ENCODE measurements around the gene PSMB7. TPM values are rescaled to one million over a fixed set of nuclear protein-coding genes. Genes with fewer than 3 reads are reported as not detected.
A peak's percentile ranks its signal among the peaks of the same experiment; 100 is the strongest.

PSMB7 gene
- total RNA-seq (100 to 1,000 TPM in 1 of 2 donors, 10 to 100 TPM in 1; 86.1 to 113 TPM), polyA plus RNA-seq (100 to 1,000 TPM; 185 to 194 TPM)
- long read RNA-seq, donor 1, transcript PSMB7-201 (8 exons, 980 nt) = major isoform, 79 of 132 reads
- long read RNA-seq, donor 1, partial matches to known transcripts = 47 of 132 reads
- long read RNA-seq, donor 1, other reads (novel, unspliced or antisense) = 6 of 132 reads
- long read RNA-seq, donor 2, transcript PSMB7-201 (8 exons, 980 nt) = major isoform, 38 of 83 reads
- long read RNA-seq, donor 2, partial matches to known transcripts = 45 of 83 reads
- long read RNA-seq, donor 2, other reads (novel, unspliced or antisense) = 0 of 83 reads
- long read RNA-seq, donor 3, transcript PSMB7-201 (8 exons, 980 nt) = major isoform, 47 of 87 reads
- long read RNA-seq, donor 3, partial matches to known transcripts = 31 of 87 reads
- long read RNA-seq, donor 3, other reads (novel, unspliced or antisense) = 9 of 87 reads
- long read RNA-seq, donor 4, transcript PSMB7-201 (8 exons, 980 nt) = major isoform, 41 of 91 reads
- long read RNA-seq, donor 4, partial matches to known transcripts = 50 of 91 reads
- long read RNA-seq, donor 4, other reads (novel, unspliced or antisense) = 0 of 91 reads
- long read RNA-seq, donor 5, transcript PSMB7-201 (8 exons, 980 nt) = major isoform, 88 of 178 reads
- long read RNA-seq, donor 5, partial matches to known transcripts = 80 of 178 reads
- long read RNA-seq, donor 5, other reads (novel, unspliced or antisense) = 10 of 178 reads

DNA sequence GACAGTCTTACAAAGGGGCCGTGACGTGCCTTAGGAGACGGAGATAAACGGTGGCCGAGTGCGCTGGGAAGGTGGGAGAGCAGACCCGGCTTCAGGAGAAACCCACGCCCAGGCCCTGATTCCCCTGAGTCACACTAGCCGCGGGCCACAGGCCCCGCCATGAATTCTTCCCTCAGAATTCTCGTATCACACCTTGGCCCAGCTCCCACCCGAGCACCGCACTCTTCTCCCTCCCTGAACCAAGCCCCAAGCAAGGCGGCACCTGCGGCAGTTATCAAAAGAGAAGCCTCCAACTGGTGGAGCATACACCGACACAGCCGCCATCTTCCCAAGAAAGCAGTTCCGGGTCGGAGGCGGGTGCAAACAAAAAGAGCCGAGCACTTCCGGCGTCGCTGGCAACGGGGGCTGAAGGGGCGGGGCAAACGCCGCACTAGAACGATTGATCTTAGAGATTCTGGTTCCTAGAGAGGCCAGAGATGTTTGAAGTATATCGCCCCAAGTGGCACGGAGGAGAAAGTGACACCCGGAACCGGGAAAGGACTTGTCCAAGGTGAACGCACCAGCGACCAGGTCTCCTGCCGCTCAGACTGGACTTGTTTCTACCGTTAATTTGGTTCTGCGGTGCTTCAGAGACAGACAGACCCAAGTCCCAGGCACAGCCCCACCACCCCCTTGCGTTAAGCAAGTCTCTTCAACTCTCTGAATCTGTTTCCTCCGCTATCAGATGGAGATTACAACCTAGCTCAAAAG, at the start of gene PSMB7:
PSMB7 (minus strand) TSS at position 341 of the 750 bp plus-strand sequence; CDS start at position 324, 17 bp downstream.
- WGBS, 2 donors = 6% methylated on average over 41 of the region's 41 CpGs
- H3K36me3 ChIP-seq (ENCODE audit: control insufficient read depth in 4 of 4, insufficient read depth in 4 of 4, low read length in 4 of 4) = peaks cover 14 to 35% (median 18%) of the 10 kb centered on the region in 4 donors
- H3K9me3 ChIP-seq (ENCODE audit: control insufficient read depth in 4 of 4, insufficient read depth in 3 of 4, low read length in 3 of 4) = no peaks in the 10 kb centered on the region
- peak within 1 kb of the TSS; percentile 79 to 92 for H3K9ac ChIP-seq (ENCODE audit: insufficient read depth in 1 of 2, low read length in 2 of 2)
- TF ChIP-seq, protein P1, sequence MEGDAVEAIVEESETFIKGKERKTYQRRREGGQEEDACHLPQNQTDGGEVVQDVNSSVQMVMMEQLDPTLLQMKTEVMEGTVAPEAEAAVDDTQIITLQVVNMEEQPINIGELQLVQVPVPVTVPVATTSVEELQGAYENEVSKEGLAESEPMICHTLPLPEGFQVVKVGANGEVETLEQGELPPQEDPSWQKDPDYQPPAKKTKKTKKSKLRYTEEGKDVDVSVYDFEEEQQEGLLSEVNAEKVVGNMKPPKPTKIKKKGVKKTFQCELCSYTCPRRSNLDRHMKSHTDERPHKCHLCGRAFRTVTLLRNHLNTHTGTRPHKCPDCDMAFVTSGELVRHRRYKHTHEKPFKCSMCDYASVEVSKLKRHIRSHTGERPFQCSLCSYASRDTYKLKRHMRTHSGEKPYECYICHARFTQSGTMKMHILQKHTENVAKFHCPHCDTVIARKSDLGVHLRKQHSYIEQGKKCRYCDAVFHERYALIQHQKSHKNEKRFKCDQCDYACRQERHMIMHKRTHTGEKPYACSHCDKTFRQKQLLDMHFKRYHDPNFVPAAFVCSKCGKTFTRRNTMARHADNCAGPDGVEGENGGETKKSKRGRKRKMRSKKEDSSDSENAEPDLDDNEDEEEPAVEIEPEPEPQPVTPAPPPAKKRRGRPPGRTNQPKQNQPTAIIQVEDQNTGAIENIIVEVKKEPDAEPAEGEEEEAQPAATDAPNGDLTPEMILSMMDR (IDR thresholded peaks at IDR 0.05; ENCODE audit: control extremely low read depth, extremely low read depth) = peak; percentile 58
- H3K27ac ChIP-seq (ENCODE audit: low read depth in 1 of 2, low read length in 1 of 2) = peak within 1 kb of the TSS; percentile 34 to 65
- ATAC-seq (ENCODE audit: insufficient read depth, low FRiP score) = peak; percentile 96
- peaks cover 0 to 11% (median 2%) of the 10 kb centered on the region in 5 donors for H3K4me1 ChIP-seq (ENCODE audit: control insufficient read depth in 5 of 5, insufficient read depth in 5 of 5, low read length in 5 of 5)
- no peaks in the 10 kb centered on the region for H3K27me3 ChIP-seq (ENCODE audit: control insufficient read depth in 3 of 3, insufficient read depth in 3 of 3, low read length in 2 of 3)
- DNase-seq = peak; percentile 97
- peak within 1 kb of the TSS; percentile 85 for H3K4me3 ChIP-seq

DNA sequence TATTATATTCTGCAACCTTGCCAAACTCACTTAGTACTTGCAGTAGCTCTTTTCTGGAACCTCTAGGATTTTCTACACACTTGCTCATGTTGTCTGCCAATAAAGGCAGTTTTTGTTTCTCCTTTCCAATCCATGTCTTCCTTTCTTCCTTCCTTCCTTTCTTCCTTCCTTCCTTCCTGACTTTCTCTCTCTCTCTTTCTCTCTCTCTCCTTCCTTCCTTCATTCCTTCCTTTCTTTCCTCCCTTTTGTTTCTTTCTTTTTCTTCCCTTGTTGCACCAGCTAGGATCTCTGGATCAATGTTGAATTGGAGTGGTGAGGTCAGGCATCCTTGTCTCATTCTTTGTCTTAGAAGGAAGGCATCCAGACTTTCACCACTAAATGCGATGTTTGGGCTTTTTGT, 47.5 kb upstream of the PSMB7 start:
- 95% methylated on average over 1 of the region's 1 CpG for WGBS, 2 donors
- H3K27ac ChIP-seq (ENCODE audit: low read depth in 1 of 2, low read length in 1 of 2) = no peak overlapping the region
- no peaks in the 10 kb centered on the region for H3K9me3 ChIP-seq (ENCODE audit: control insufficient read depth in 4 of 4, insufficient read depth in 3 of 4, low read length in 3 of 4)
- no peak overlapping the region for H3K4me3 ChIP-seq
- H3K27me3 ChIP-seq (ENCODE audit: control insufficient read depth in 3 of 3, insufficient read depth in 3 of 3, low read length in 2 of 3) = peaks cover 0 to 4% (median 2%) of the 10 kb centered on the region in 3 donors
- DNase-seq (no peak), ATAC-seq (ENCODE audit: insufficient read depth, low FRiP score) (no peak)
- H3K9ac ChIP-seq (ENCODE audit: insufficient read depth in 1 of 2, low read length in 2 of 2) = no peak overlapping the region
- TF ChIP-seq, protein P1 (IDR thresholded peaks at IDR 0.05; ENCODE audit: control extremely low read depth, extremely low read depth) = no peak
- H3K4me1 ChIP-seq (ENCODE audit: control insufficient read depth in 5 of 5, insufficient read depth in 5 of 5, low read length in 5 of 5) = no peaks in the 10 kb centered on the region
- no peaks in the 10 kb centered on the region for H3K36me3 ChIP-seq (ENCODE audit: control insufficient read depth in 4 of 4, insufficient read depth in 4 of 4, low read length in 4 of 4)

DNA sequence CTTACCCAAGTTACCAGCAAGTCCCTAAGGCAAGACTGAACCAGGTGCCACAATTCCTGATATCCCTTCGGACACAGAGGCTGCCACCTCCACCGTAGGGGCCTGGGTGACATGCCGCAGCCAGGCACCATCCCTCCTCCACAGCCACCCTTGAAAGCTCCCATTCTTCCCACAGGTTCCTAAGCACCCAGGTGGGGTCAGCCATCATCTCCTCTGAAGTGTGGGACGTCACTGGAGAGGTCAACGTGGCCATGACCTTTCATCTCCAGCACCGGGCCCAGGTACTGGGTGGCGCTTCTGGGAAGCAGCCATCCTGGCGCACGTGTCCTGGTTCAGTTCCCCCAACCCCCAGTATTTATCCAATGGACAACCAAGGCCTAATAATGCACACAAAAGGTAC, 43.2 kb upstream of the PSMB7 start:
- H3K36me3 ChIP-seq (ENCODE audit: control insufficient read depth in 4 of 4, insufficient read depth in 4 of 4, low read length in 4 of 4) = no peaks in the 10 kb centered on the region
- no peaks in the 10 kb centered on the region for H3K9me3 ChIP-seq (ENCODE audit: control insufficient read depth in 4 of 4, insufficient read depth in 3 of 4, low read length in 3 of 4)
- no peak overlapping the region for H3K27ac ChIP-seq (ENCODE audit: low read depth in 1 of 2, low read length in 1 of 2)
- no peak for DNase-seq
- H3K27me3 ChIP-seq (ENCODE audit: control insufficient read depth in 3 of 3, insufficient read depth in 3 of 3, low read length in 2 of 3) = peaks cover 6 to 9% (median 7%) of the 10 kb centered on the region in 3 donors
- H3K4me1 ChIP-seq (ENCODE audit: control insufficient read depth in 5 of 5, insufficient read depth in 5 of 5, low read length in 5 of 5) = peaks cover 0 to under 1% (median 0%) of the 10 kb centered on the region in 5 donors
- H3K9ac ChIP-seq (ENCODE audit: insufficient read depth in 1 of 2, low read length in 2 of 2) = no peak overlapping the region
- TF ChIP-seq, protein P1 (IDR thresholded peaks at IDR 0.05; ENCODE audit: control extremely low read depth, extremely low read depth) = no peak
- no peak overlapping the region for H3K4me3 ChIP-seq
- WGBS, 2 donors = 88 to 91% methylated on average over 9 of the region's 9 CpGs
- ATAC-seq (ENCODE audit: insufficient read depth, low FRiP score) = no peak

All from lung (tissue), 16 donors.